Glutamatergic neuron (in vitro differentiated cells): Measurements from ENCODE around the gene CPA2. TPM values are rescaled to one million over a fixed set of nuclear protein-coding genes. Genes with fewer than 3 reads are reported as not detected.

Source experiments
- DNase-seq: peaks from one replicate; pipeline ENCODE4 v3.0.0; 2022
- H3K27ac Mint-ChIP-seq: one replicate; pipeline ENCODE4 v1.8.0; 2020; ENCODE audit warnings: mild to moderate bottlenecking, mixed read lengths, inconsistent platforms; ENCODE audit not compliant: unreplicated experiment
- H3K27me3 Mint-ChIP-seq: one replicate; pipeline ENCODE4 v1.8.0; 2020; ENCODE audit warnings: mild to moderate bottlenecking, moderate library complexity, mixed read lengths, inconsistent platforms; ENCODE audit not compliant: unreplicated experiment
- H3K36me3 Mint-ChIP-seq: one replicate; pipeline ENCODE4 v1.8.0; 2020; ENCODE audit warnings: mild to moderate bottlenecking, mixed read lengths, inconsistent platforms; ENCODE audit not compliant: unreplicated experiment
- H3K4me1 Mint-ChIP-seq: one replicate; pipeline ENCODE4 v1.8.0; 2020; ENCODE audit warnings: mild to moderate bottlenecking, low read depth, mixed read lengths, inconsistent platforms; ENCODE audit not compliant: unreplicated experiment
- H3K4me3 Mint-ChIP-seq: one replicate; pipeline ENCODE4 v1.8.0; 2020; ENCODE audit warnings: mild to moderate bottlenecking, mixed read lengths, inconsistent platforms; ENCODE audit not compliant: unreplicated experiment
- H3K9me3 Mint-ChIP-seq: one replicate; pipeline ENCODE4 v1.8.0; 2020; ENCODE audit warnings: mild to moderate bottlenecking, moderate library complexity, mixed read lengths, inconsistent platforms; ENCODE audit not compliant: unreplicated experiment
- CTCF ChIP-seq: fragments of 200-600 bp; sonication (generic); IDR thresholded peaks from one replicate; pipeline ENCODE4 v1.5.0; 2021; ENCODE audit not compliant: partially characterized antibody, unreplicated experiment
- long read RNA-seq: library from polyadenylated mRNA; unstranded; transcript quantifications from one replicate; pipeline ENCODE4 v2.0.0, GENCODE V29; 2020; ENCODE audit not compliant: unreplicated experiment
- total RNA-seq: library from RNA; stranded (reverse); fragmentation: NEBNext Ultra II Directional; extraction: Animal tissue kit (Norgen Biotek cat#: 25700); gene quantifications from one replicate; pipeline ENCODE4 v1.2.1, GENCODE V29; 2021; ENCODE audit not compliant: unreplicated experiment

Gene CPA2
- not detected for total RNA-seq
- long read RNA-seq, result 0 reads

GRCh38 chr7:130266258-130266960 is at the start of gene CPA2:
TSS of gene CPA2 (plus strand) at chr7:130266863. CDS start at chr7:130266882, 19 bp downstream.
- H3K36me3 Mint-ChIP-seq, result no peaks in the 10 kb centered on the region
- no peak for DNase-seq
- no peaks in the 10 kb centered on the region for H3K9me3 Mint-ChIP-seq
- no peak within 1 kb of the TSS for H3K27ac Mint-ChIP-seq
- H3K4me1 Mint-ChIP-seq, result peaks cover 6% of the 10 kb centered on the region
- H3K27me3 Mint-ChIP-seq, result no peaks in the 10 kb centered on the region
- no peak for TF ChIP-seq CTCF
- no peak within 1 kb of the TSS for H3K4me3 Mint-ChIP-seq

- Mint-ChIP-seq H3K4me3 (no peak overlapping the region), H3K9me3 (peaks cover 1% of the 10 kb centered on the region), H3K27me3 (no peaks in the 10 kb centered on the region), H3K27ac (no peak overlapping the region), H3K4me1 (no peaks in the 10 kb centered on the region), H3K36me3 (no peaks in the 10 kb centered on the region)
- TF ChIP-seq CTCF, result no peak
- no peak for DNase-seq
Observed at GRCh38 chr7:130218806-130219620, 47.6 kb upstream of the CPA2 start.

GRCh38 chr7:130219871-130220270 is 46.8 kb upstream of the CPA2 start:
- H3K27me3 Mint-ChIP-seq, result no peaks in the 10 kb centered on the region
- H3K27ac Mint-ChIP-seq, result no peak overlapping the region
- TF ChIP-seq CTCF, result no peak
- no peak overlapping the region for H3K4me3 Mint-ChIP-seq
- H3K36me3 Mint-ChIP-seq, result no peaks in the 10 kb centered on the region
- H3K9me3 Mint-ChIP-seq, result peaks cover 1% of the 10 kb centered on the region
- no peak for DNase-seq
- no peaks in the 10 kb centered on the region for H3K4me1 Mint-ChIP-seq

- no peak overlapping the region for H3K4me3 Mint-ChIP-seq
- no peaks in the 10 kb centered on the region for H3K36me3 Mint-ChIP-seq
- peaks cover 1% of the 10 kb centered on the region for H3K9me3 Mint-ChIP-seq
- no peak overlapping the region for H3K27ac Mint-ChIP-seq
- DNase-seq, result no peak
- no peaks in the 10 kb centered on the region for H3K4me1 Mint-ChIP-seq
- TF ChIP-seq CTCF, result no peak
- no peaks in the 10 kb centered on the region for H3K27me3 Mint-ChIP-seq
Observed at GRCh38 chr7:130221746-130222145, 44.9 kb upstream of the CPA2 start.

- no peak for TF ChIP-seq CTCF
- H3K4me3 Mint-ChIP-seq, result no peak overlapping the region
- no peak for DNase-seq
- H3K9me3 Mint-ChIP-seq, result peaks cover 1% of the 10 kb centered on the region
- no peak overlapping the region for H3K27ac Mint-ChIP-seq
- H3K4me1 Mint-ChIP-seq, result no peaks in the 10 kb centered on the region
- H3K27me3 Mint-ChIP-seq, result no peaks in the 10 kb centered on the region
- H3K36me3 Mint-ChIP-seq, result no peaks in the 10 kb centered on the region
Observed at GRCh38 chr7:130223646-130224045, 43.0 kb upstream of the CPA2 start.
